GM12891 (cell line): ENCODE measurements around the gene HIC2.
"Not testable (repeated sequence)": the region's sequence is repeated elsewhere in the genome, so short reads cannot be mapped to it uniquely, and the experiment has no call there.

Experiments used
- POLR2A ChIP-seq: IDR thresholded peaks from 2 replicates; pipeline ENCODE4 v1.6.1; 2011; ENCODE audit warnings: low read depth, low read length, control low read depth
- POLR2AphosphoS5 ChIP-seq: IDR thresholded peaks from 2 replicates; pipeline ENCODE4 v1.6.1; 2011; ENCODE audit warnings: low read depth, low read length, control low read depth
- POU2F2 ChIP-seq: IDR thresholded peaks from 2 replicates; pipeline ENCODE4 v1.6.1; 2011; ENCODE audit warnings: low read depth, mild to moderate bottlenecking, control low read depth, low read length, moderate library complexity
- TAF1 ChIP-seq: IDR thresholded peaks from 2 replicates; pipeline ENCODE4 v1.6.1; 2011; ENCODE audit warnings: low read depth, low read length, control low read depth

- not testable (repeated sequence) for TF ChIP-seq TAF1, POLR2A, POLR2AphosphoS5, POU2F2
Observed at GRCh38 chr22:21492271-21492670, 75.1 kb downstream of the HIC2 start.
